ENCODE results near the gene ETF1.

ETF1 gene

GRCh38 chr5:138459311-138459933 is 83.6 kb downstream of the ETF1 start:
- H3K27me3 ChIP-seq (ENCODE audit: insufficient read depth, low read length, poor library complexity, severe bottlenecking): no peaks in the 10 kb centered on the region
- H3K4me2 ChIP-seq (ENCODE audit: low read depth, low read length, poor library complexity, severe bottlenecking): peak overlapping the region; percentile 26
- peaks cover 37% of the 10 kb centered on the region for H3K4me1 ChIP-seq (ENCODE audit: insufficient read depth, low read length, poor library complexity, severe bottlenecking)
- no peaks in the 10 kb centered on the region for H4K20me1 ChIP-seq (ENCODE audit: insufficient read depth, low read length, poor library complexity, severe bottlenecking)
- no peaks in the 10 kb centered on the region for H3K79me2 ChIP-seq (ENCODE audit: insufficient read depth, low read length)
- no peaks in the 10 kb centered on the region for H3F3A ChIP-seq (ENCODE audit: low read depth)
- no peaks in the 10 kb centered on the region for H3K9me2 ChIP-seq (replicated peaks; ENCODE audit: low read depth, low read length)
- peak overlapping the region; percentile 50 for H3K9ac ChIP-seq (ENCODE audit: low read depth, low read length, poor library complexity, severe bottlenecking)
- no peaks in the 10 kb centered on the region for H3K36me3 ChIP-seq (ENCODE audit: insufficient read depth, low read length)
- H3K4me3 ChIP-seq (ENCODE audit: low read length, poor library complexity, severe bottlenecking): no peak overlapping the region
- no peaks in the 10 kb centered on the region for H3K9me3 ChIP-seq (ENCODE audit: insufficient read depth, low read depth, low read length)
- TF ChIP-seq CTCF (conservative IDR thresholded peaks at IDR 0.05; ENCODE audit: low read length) (no peak), EZH2phosphoT487 (IDR thresholded peaks at IDR 0.05; ENCODE audit: borderline replicate concordance) (no peak)
- peak overlapping the region; percentile 53 for H2AFZ ChIP-seq (ENCODE audit: low read length)

GRCh38 chr5:138458856-138459255 is 84.2 kb downstream of the ETF1 start:
- Histone ChIP-seq H3K4me2 (ENCODE audit: low read depth, low read length, poor library complexity, severe bottlenecking) (peak overlapping the region; percentile 26), H2AFZ (ENCODE audit: low read length) (peak overlapping the region; percentile 53; the same call in 1 of the 2 replicates), H3K9ac (ENCODE audit: low read depth, low read length, poor library complexity, severe bottlenecking) (peak overlapping the region; percentile 50), H3K36me3 (ENCODE audit: insufficient read depth, low read length) (no peaks in the 10 kb centered on the region), H4K20me1 (ENCODE audit: insufficient read depth, low read length, poor library complexity, severe bottlenecking) (no peaks in the 10 kb centered on the region), H3K9me2 (replicated peaks; ENCODE audit: low read depth, low read length) (no peaks in the 10 kb centered on the region), H3F3A (ENCODE audit: low read depth) (no peaks in the 10 kb centered on the region), H3K79me2 (ENCODE audit: insufficient read depth, low read length) (no peaks in the 10 kb centered on the region), H3K27me3 (ENCODE audit: insufficient read depth, low read length, poor library complexity, severe bottlenecking) (no peaks in the 10 kb centered on the region), H3K4me1 (ENCODE audit: insufficient read depth, low read length, poor library complexity, severe bottlenecking) (peaks cover 37% of the 10 kb centered on the region), H3K4me3 (ENCODE audit: low read length, poor library complexity, severe bottlenecking) (no peak overlapping the region), H3K9me3 (ENCODE audit: insufficient read depth, low read depth, low read length) (no peaks in the 10 kb centered on the region)
- TF ChIP-seq CTCF (conservative IDR thresholded peaks at IDR 0.05; ENCODE audit: low read length) (no peak), EZH2phosphoT487 (IDR thresholded peaks at IDR 0.05; ENCODE audit: borderline replicate concordance) (no peak)

GRCh38 chr5:138458384-138458783 is 84.7 kb downstream of the ETF1 start:
- H3K9me3 ChIP-seq (ENCODE audit: insufficient read depth, low read depth, low read length): no peaks in the 10 kb centered on the region
- peaks cover 32% of the 10 kb centered on the region for H3K4me1 ChIP-seq (ENCODE audit: insufficient read depth, low read length, poor library complexity, severe bottlenecking)
- no peak overlapping the region for H3K4me3 ChIP-seq (ENCODE audit: low read length, poor library complexity, severe bottlenecking)
- H3F3A ChIP-seq (ENCODE audit: low read depth): no peaks in the 10 kb centered on the region
- TF ChIP-seq EZH2phosphoT487 (IDR thresholded peaks at IDR 0.05; ENCODE audit: borderline replicate concordance) (no peak), CTCF (conservative IDR thresholded peaks at IDR 0.05; ENCODE audit: low read length) (no peak)
- H2AFZ ChIP-seq (ENCODE audit: low read length): no peak overlapping the region
- peak overlapping the region; percentile 26 for H3K4me2 ChIP-seq (ENCODE audit: low read depth, low read length, poor library complexity, severe bottlenecking)
- H3K9me2 ChIP-seq (replicated peaks; ENCODE audit: low read depth, low read length): no peaks in the 10 kb centered on the region
- H3K79me2 ChIP-seq (ENCODE audit: insufficient read depth, low read length): no peaks in the 10 kb centered on the region
- no peaks in the 10 kb centered on the region for H4K20me1 ChIP-seq (ENCODE audit: insufficient read depth, low read length, poor library complexity, severe bottlenecking)
- H3K9ac ChIP-seq (ENCODE audit: low read depth, low read length, poor library complexity, severe bottlenecking): peak overlapping the region; percentile 50
- no peaks in the 10 kb centered on the region for H3K36me3 ChIP-seq (ENCODE audit: insufficient read depth, low read length)
- H3K27me3 ChIP-seq (ENCODE audit: insufficient read depth, low read length, poor library complexity, severe bottlenecking): no peaks in the 10 kb centered on the region
